HG02763 (cell line): ENCODE measurements around the gene VNN1.
"Not testable (repeated sequence)": the region's sequence is repeated elsewhere in the genome, so short reads cannot be mapped to it uniquely, and the experiment has no call there.

ENCODE experiments used
- ATAC-seq: cut with Tn5 transposase; IDR thresholded peaks from one replicate; pipeline ENCODE4 v1.9.1; 2021; ENCODE audit warnings: mild to moderate bottlenecking, moderate library complexity; ENCODE audit not compliant: unreplicated experiment

VNN1 gene

GRCh38 chr6:132675002-132675401 lies 38.9 kb downstream of the VNN1 start:
- ATAC-seq, result no peak

- ATAC-seq, result no peak
Observed at GRCh38 chr6:132673376-132674094, 40.3 kb downstream of the VNN1 start.

DNA sequence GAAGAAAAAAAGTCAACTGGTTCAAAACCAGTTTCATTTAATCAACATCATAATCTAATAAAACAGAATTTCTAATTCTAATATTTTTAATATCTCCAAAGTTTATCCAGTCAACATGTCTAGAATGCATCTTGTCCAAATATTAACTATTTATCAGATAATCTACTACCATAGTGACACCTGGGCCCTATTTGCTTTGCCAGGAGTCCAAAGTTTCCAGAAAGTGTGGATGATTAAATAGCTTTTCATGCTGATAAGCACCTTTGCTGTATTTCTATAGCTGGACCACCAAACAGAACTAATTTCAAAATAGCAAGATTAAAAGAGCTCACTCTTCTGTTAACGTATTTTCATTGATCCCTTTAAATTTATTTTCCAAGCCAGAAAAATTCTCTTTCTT lies 42.6 kb downstream of the VNN1 start:
- no peak for ATAC-seq

DNA sequence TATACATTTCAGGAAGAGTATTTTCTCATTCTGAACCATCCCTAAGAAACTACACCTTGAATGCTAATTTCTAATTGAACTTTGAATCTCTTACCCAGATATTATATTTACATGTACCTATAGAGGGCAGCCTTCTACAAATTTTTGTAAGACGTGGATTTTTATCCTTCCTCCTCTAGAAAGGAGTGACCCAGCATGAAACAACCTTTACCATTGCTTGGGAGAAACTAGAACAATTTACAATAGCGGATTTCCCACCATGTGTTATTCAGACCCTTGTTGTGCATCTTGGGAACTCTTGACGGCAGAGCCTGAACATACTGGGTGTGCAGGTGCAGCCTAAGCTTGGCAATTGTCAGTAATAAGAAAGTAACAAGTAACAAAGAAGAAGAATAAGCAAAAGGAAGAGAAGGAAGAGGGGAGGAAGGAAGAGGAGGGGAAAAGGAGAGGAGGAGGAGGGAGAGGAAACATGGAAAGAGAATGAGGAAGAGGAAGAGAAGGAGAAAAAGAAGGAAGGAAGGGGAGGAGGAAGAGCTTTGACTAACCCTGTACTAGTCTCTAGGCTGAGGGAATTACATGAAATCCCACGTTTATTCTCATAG lies 44.1 kb downstream of the VNN1 start:
- ATAC-seq, result no peak

- no peak for ATAC-seq
Observed at GRCh38 chr6:132666118-132666517, 47.7 kb downstream of the VNN1 start.

DNA sequence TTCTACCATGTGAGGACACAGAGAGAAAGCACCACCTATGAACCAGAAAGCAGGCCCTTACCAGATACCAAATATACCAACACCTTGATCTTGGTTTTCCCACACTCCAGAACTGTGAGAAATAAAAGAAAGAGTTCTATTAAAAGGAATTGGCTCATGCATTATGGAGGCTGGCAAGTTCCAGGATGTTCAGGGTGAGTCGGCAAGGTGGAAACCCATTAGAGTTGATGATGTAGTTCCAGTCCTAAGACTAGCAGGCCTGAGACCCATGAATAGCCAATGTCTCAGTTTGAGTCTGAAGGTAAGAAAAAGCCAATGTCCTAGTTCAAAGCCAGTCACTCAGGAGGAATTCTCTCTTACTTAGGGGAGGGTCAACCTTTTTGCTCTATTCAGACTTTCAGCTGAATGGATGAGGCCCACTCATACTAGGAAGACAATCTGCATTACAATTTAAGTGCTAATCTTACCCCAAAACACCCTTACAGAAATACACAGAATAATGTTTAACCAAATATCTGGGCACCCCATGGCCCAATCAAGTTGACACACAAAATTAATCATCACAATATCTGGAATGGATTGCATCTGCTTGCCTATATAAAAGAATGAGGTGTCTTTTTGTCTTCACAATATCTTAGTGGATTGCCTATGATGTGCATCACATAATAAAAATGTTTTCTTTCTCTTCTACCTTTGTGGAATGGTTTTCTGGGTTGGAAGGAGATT lies 49.4 kb downstream of the VNN1 start:
- ATAC-seq, result no peak

- ATAC-seq, result no peak
Observed at GRCh38 chr6:132663661-132664060, 50.2 kb downstream of the VNN1 start.

- no peak for ATAC-seq
Observed at GRCh38 chr6:132661906-132662305, 51.9 kb downstream of the VNN1 start.

DNA sequence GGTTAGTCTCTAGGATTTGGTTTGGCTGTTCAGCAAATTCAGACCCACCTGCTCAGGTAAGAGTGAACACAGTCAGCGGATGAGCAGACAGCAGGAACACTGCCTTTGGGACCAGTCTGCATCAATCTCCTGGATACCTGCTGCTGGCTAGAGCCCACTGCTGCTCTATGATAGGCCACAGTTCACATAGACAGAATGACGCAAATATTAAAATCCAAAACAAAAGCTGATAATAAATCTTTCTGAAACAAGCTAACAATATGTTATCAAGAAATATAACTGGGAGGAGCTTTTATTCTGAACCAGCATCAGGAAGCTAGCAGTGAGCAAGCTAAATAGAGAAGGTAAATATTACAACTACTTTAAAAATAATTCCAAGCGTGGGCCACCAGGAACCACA lies 54.8 kb downstream of the VNN1 start, which contains the start of gene TAAR1:
Gene TAAR1, minus strand, starts transcription at position 101 of the 400 bp plus-strand sequence. CDS start 13,179 bp downstream, outside the sequence.
- ATAC-seq, result no peak

- no peak for ATAC-seq
Observed at GRCh38 chr6:132651062-132651461, 62.8 kb downstream of the VNN1 start.

DNA sequence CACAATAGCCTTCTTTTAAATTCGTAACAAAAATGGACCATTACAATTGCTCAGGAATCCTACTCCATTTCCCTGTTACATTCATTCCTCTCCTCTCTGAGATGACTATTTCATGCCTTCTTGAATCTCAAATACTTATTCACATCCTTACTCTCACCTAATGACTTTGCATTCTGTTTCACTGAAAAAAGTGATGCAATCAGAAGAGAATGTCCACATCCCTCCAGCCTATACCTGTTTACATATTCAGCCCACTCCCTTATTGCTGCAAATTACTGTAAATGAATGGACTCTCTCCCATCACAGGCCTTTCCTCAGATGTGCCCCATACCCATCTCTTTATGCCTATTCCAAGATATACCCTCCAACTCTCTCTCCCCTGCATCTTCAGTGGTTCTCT lies 63.4 kb downstream of the VNN1 start:
- no peak for ATAC-seq

GRCh38 chr6:132648828-132649227 lies 65.0 kb downstream of the VNN1 start:
- no peak for ATAC-seq

- ATAC-seq, result peak; percentile 76
Observed at GRCh38 chr6:132648356-132648755, 65.5 kb downstream of the VNN1 start.

DNA sequence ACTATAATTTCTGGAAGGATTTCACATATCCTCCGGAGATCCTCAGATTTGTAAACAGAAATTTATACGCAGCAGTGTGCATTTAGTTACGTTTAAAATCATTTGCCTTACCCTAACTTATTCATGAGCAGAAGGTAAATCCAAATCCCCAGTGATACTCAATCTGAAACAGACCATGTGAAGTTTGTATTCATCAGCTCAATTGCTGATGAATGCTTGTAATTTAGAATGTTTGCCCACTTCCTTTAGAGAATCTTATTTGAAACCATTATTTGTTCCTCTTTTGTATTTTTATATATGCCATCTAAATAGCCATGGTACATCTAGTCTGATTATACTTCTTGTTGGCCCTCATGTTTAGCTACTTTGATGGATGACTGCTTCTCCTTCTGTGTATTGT lies 70.3 kb downstream of the VNN1 start:
- no peak for ATAC-seq

DNA sequence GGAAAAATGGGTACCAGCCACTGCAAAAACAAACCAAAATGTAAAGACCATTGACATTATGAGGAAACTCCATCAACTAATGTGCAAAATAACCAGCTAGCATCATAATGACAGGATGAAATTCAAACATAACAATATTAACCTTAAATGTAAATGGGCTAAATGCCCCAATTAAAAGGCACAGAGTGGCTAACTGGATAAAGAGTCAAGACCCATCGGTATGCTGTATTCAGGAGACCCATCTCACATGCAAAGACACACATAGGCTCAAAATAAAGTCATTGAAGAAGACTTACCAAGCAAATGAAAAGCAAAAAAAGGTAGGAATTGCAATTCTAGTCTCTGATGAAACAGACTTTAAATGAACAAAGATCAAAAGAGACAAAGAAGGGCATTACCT lies 76.7 kb downstream of the VNN1 start:
- not testable (repeated sequence) for ATAC-seq

- ATAC-seq, result not testable (repeated sequence)
Observed at GRCh38 chr6:132635906-132636305, 77.9 kb downstream of the VNN1 start.

DNA sequence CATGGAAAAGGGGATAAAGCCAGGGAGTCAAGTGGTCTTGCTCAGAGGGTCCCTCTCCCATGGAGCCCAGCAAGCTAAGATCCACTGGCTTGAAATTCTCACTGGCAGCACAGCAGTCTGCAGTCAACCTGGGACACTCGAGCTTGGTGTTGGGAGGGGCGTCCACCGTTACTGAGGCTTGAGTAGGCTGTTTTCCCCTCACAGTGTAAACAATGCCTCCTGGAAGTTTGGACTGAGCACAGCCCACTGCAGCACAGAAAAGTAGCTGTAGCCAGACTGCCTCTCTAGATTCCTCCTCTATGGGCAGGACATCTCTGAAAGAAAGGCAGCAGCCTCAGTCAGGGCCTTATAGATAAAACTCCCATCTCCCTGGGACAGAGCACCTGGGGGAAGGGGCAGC lies 78.6 kb downstream of the VNN1 start:
- not testable (repeated sequence) for ATAC-seq

DNA sequence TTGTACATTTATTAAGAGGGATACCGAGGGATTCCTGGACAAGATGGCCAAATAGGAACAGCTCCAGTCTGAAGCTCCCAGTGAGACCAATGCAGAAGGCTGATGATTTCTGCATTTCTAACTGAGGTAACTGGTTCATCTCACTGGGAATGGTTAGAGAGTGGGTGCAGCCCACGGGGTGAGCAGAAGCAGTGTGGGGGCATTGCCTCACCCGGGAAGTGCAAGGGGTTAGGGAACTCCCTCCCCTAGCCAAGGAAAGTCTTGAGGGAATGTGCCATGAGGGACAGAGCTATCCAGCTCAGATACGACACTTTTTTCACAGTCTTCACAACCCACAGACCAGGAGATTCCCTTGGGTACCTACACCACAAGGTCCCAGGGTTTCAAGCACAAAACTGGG lies 79.1 kb downstream of the VNN1 start:
- no peak for ATAC-seq

GRCh38 chr6:132633362-132633761 lies 80.5 kb downstream of the VNN1 start:
- ATAC-seq, result no peak
